Hematopoietic multipotent progenitor cell treated with erythropoietin and hydrocortisone succinate and interleukin-3 and kit ligand, for 6 days (in vitro differentiated cells): ENCODE results near the gene STK32B.

ENCODE experiments used
- DNase-seq: peaks from one replicate; pipeline ENCODE4 v3.0.0-alpha.2; 2015

STK32B gene

GRCh38 chr4:5072948-5073347 is 21.7 kb downstream of the STK32B start:
- no peak for DNase-seq

DNA sequence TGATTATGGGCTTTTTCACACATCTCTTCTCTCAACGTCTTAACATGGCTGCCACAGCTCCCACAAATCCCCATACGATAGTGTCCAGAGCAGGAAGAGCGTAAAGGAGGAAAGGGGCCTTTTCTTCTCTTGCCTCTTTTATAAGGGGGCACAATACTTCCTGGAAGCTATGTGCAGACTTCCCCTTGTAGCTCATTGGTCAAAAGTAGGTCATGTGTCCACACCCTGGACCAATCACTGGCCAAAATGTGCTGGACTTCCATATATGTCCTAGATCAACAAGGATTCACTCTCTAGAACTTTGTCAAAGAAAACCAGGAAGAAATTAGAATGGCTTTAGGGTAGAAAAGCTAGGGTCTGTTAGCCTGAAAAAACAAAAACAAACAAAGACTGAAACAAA is 26.7 kb downstream of the STK32B start:
- DNase-seq: no peak

DNA sequence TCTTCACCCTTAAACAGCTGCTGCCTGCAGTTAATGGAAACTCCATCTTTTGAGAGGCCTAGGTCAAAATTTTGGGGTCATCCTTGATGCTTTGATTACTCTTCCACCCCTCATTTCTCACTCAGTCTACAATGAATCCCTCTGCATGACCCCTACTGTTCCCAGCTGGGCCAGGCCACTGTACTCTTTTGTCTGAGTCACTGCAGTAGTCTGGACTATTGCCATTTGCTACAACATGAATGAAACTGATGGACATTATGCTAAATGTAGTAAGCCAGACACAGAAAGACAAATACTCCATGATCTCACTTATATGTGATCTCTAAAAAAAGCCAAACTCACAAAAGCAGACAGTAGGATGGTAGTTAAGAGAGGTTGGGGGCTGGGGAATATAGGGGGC is 28.3 kb downstream of the STK32B start:
- DNase-seq: no peak

- DNase-seq: no peak
Measured at GRCh38 chr4:5081441-5081999, 30.2 kb downstream of the STK32B start.

DNA sequence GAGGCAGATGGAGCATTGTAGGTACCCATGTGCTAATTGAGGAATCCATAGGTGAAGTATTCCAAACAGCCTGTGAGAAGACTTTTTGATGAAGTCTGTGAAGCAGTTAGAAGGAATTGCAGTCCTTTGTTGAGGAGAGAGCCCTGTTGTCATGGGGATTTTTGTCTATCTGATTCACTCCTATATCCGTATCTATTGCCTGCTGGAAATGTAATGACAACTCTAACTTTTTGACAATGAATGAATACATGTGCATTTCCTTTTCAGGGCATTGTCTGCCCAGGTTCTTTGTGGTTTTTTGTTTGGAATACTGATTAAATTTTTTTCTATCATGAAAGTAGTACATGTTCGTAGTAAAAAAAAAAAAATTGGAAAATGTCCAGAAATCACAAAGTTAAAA is 31.1 kb downstream of the STK32B start:
- DNase-seq: no peak

DNA sequence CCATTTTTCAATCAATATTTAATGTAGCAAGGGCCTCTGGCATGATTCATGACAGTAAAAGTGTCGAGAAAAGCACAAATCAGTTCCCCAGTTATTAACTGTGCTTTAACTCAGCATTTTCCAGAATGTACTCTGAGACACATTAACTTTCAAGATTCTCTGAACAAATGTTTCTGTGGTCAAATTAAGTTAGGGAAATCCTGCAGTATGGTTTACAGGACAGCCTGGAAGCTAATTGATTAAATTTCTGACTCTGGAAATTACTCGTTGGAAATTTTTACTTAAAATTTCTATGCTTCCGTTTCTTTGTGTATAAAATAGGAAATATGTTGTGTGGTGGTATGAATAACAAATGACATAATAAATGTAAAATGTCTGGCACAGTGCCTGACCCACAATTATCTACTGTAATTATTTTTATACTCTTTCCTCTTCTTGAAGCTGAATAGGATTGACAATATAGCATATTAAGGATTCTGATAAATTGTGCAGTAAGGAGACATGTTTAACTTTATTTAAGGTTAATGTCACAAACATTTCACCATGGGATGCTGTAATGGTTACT is 33.7 kb downstream of the STK32B start:
- no peak for DNase-seq

DNA sequence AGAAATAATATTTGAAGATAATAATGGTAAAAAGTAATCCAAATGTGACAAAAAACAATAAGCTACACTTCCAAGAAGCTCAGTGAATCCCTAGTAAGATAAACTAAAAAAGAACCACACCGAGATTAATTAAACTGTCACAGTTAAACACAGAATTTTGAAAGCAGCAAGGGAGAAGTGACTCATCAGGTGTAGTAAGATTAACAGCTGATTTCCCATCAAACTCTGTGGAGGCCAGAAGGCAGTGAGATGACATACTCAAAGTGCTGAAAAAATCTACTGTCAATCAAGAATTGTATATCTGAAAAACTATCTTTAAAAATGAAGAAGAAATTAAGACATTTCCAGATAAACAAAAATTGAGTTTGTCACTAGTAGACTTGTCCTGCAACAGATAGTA is 35.3 kb downstream of the STK32B start:
- DNase-seq: no peak

DNA sequence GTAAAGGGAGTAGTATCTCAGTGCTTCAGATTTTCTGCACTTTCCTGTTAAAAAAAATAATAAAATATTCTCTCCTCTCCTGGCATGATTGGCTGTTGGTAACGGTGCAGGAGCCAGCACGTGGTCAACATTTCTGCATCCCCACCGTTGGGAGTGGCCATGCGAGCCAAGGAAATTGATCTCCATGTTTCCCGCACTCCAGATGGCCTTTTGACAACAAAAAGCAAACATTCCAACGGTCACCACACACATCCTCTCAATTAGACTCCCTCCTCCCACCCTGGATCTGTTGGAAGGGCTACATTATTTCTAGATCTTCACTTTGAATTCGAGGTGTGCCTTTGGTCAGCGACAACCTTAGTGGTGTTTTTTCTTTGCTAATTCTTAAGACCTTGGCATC is 45.0 kb downstream of the STK32B start:
- no peak for DNase-seq

GRCh38 chr4:5098176-5098575 is 46.9 kb downstream of the STK32B start:
- no peak for DNase-seq

DNA sequence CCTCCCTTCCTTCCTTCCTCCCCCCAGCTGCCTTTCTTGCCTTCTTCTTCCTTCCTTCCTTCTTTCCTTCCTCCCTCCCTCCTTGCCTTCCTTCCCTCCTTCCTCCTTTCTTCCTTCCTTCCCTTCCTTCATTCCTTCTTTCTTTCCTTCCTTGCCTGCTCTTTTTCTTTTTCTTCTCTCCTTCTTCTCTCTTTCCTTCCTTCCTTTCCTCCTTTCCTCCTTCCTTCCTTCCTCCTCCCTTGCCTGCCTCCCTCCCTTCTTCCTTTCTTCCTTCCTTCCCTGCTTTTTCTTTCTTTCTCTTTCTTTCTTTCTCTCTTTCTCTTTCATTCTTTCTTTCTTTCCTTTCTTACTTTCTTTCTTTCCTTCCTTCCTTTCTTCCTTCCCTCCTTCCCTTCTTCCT is 49.1 kb downstream of the STK32B start:
- DNase-seq: no peak

DNA sequence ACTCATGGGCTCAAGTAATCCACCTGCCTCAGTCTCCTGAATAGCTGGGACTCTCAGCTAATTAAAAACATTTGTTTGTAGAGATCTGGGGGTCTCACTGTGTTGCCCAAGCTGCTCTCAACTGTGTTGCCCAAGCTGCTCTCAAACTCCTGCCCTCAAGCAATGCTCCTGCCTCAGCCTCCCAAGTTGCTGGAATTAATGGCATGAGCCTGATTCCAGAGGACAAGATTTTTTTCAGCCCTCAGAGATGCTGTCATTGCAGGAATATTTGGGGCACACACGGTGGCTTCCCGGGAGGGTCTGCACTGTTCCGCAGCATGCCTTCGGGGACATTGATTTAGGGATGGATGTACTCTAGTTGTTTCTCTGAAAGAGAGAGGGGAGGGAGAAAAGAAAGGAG is 49.7 kb downstream of the STK32B start:
- DNase-seq: no peak

GRCh38 chr4:5101571-5101970 is 50.3 kb downstream of the STK32B start:
- no peak for DNase-seq

GRCh38 chr4:5110901-5111300 is 59.6 kb downstream of the STK32B start:
- DNase-seq: no peak

- no peak for DNase-seq
Measured at GRCh38 chr4:5112333-5113095, 61.2 kb downstream of the STK32B start.

DNA sequence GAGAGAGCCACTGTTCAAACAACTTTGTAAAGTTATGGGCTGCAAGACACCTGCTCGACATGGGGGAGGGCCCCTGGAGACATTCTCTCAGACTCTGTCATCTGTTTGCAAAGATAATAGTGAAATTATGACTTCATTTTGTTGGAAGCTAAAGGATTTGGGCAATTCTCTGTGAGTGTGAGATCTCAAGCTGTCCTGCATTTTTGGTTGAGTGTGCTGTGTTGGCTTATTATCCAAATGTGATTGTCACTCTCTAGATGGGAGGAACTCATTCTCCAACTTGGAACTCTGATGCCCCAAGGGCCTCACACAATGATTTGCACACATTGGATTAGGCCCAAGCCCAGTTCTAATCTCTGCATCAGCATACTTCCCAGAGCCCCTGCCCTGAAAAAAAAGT is 63.7 kb downstream of the STK32B start:
- DNase-seq: no peak

DNA sequence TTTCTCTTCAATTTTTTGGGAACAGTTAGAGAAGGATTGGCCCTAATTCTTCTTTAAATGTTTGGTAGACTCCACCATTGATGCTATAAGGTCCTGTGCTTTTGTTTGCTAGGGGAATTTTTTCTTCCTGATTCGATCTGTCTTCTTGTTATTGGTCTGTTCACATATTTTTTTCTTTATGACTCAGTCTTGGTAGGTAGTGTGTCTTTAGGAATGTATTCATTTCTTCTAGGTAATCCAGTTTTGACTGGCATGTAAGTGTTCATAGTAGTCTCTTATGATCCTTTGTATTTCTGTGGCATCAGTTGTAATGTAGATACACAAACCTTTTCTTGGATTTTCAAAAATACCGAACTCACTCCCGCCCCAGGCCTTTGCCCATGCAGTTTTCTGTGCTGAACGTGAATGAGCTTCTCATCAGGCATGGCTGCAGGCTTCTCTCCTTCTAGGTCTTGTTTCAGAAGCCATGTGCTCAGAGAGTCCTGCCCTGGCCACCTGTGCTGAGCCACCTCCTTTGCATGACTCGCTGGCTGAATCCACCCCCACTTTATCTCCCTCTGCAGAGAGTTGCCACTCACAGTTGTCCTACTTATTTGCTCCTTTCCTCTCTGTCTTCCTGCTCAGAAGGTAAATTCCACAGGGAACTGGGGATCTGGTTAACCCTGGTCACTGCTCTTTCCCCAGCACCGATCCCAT is 67.0 kb downstream of the STK32B start:
- no peak for DNase-seq

GRCh38 chr4:5118994-5119835 is 67.9 kb downstream of the STK32B start:
- DNase-seq: no peak

- DNase-seq: no peak
Measured at GRCh38 chr4:5120067-5120466, 68.8 kb downstream of the STK32B start.

DNA sequence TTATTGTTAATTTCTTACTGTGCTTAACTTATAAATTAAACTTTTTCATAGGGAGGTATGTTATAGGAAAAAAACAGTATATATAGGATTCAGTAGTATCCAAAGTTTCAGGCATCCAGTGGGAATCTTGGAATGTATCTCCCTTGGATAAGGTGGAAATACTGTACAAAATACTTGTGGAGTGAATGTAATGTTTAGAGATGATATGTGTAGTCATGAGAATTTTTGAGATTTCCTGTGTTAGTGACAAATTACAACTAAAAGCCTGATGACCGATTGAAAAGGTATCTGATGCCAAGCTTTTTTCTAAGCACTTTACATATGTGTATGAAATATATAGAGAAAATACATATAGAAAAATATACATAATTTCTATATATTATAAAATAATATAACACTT is 69.2 kb downstream of the STK32B start:
- no peak for DNase-seq

GRCh38 chr4:5122114-5122513 is 70.8 kb downstream of the STK32B start:
- DNase-seq: no peak

DNA sequence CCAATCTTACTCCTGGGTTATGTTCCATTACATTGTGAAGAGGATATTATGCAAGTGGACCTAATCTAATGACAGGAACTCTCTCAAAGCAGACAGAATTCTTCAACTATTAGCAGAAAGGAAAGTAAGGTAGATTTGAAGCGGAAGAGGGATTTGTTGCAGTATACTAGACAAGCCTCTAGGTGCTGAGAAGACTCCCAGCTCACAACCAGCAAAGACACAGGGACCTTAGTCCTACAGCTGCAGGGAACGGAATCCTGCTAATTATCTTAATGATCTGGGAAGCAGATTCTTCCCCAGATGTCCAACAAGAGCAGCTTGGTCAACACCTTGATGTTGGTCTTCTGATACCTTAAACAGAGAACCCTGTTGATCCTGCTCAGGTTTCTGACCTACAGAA is 73.6 kb downstream of the STK32B start:
- no peak for DNase-seq

DNA sequence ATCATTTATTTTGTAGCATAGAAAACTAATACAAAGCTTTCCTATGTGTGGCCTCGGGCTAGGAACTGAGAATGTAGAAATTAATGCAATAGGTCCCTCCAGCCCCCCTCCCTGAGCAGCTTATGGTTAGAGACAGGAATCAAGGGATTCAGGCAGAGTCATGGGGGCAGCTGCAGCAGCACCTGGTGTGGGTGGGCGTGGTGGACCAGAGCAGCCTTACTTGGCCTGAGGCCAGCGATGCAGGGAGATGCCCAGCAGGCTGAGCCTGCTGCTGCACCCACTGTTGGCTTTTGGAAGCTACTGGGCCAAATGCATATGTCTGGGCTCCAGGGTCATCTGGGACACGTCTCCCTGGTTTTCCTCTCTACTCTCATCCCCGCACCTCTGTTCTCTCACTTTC is 74.0 kb downstream of the STK32B start:
- peak; percentile 8 for DNase-seq

DNA sequence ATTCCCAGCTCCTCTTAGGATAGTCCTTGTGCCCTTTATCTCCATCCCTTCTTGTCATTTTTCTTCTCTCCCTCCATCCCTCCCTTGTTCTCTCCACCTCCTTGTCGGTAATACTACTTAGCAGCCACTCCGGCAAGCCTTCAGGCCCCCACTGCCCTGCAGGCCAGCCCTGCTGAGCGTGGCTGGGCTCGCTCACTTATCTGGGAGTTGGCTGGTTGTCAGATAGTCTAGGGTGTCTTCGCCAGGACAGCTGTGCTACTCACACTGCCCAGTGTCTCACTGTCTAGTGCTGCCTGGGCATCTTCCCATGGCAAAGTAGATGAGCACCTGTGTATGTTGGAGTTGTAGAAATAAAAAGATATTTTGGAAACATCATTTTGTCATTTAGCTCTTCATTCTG is 75.0 kb downstream of the STK32B start:
- no peak for DNase-seq
